Activated effector memory CD4-positive, alpha-beta T cell treated with Interleukin-2 at 50 U/mL for 16 hours (primary cell): ENCODE measurements around the gene HCFC1R1.
"Not testable (repeated sequence)": the region's sequence is repeated elsewhere in the genome, so short reads cannot be mapped to it uniquely, and the experiment has no call there.

Experiments
- DNase-seq: peaks from one replicate; pipeline ENCODE4 v3.0.0-alpha.2; 2020

Gene HCFC1R1

DNA sequence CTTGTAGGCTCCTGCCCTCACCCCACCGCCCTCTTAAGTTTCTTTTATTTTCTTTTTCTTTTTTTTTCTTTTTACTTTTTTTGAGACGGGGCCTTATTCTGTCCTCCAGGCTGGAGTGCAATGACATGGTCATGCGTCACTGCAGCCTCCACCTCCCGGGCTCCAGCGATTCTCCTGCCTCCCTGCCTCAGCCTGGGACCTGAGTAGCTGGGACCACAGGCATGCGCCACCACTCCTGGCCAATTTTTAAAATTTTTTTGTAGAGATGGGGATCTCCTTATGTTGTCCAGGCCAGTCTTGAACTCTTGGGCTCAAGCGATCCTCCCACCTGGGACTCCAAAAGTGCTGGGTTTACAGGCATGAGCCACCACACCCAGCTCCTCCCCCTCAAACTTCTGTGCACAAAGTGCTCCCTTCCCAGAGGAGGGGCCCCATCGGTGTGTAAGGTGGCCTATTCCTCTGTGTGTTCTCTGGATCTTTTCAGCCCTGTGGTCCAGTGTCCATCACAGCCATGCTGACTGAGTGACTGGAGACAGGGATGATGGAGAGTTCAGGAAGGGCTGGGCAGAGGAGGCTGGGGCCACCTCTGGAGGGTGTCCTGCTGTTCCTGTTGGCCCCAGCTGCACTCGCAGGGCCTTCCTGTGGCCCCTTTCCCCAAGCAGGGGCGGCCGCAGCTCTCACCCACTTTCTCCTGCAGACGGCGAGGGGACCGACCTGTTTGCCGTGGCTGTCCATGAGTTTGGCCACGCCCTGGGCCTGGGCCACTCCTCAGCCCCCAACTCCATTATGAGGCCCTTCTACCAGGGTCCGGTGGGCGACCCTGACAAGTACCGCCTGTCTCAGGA, 32.8 kb upstream of the HCFC1R1 start:
- DNase-seq: no peak

DNA sequence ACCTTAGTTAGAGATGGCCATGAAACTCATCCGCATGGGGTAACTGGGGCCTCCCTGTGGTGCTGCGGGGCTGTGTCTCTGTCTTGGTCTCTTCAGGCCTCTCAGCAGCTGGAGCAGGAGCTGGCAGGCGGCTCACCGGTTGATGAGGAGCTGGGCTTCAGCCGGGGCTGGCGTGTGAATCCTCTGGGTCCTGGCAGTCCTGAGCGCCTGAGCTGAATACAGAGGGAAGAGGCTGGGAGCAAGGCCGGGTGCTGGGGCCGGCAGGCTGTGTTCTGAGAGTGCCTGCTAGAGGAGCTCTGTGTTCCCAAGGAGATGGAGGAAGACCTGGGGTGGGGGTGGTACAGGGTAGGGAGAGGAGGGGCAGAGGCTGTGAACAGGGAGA, 32.0 kb upstream of the HCFC1R1 start:
- not testable (repeated sequence) for DNase-seq

DNA sequence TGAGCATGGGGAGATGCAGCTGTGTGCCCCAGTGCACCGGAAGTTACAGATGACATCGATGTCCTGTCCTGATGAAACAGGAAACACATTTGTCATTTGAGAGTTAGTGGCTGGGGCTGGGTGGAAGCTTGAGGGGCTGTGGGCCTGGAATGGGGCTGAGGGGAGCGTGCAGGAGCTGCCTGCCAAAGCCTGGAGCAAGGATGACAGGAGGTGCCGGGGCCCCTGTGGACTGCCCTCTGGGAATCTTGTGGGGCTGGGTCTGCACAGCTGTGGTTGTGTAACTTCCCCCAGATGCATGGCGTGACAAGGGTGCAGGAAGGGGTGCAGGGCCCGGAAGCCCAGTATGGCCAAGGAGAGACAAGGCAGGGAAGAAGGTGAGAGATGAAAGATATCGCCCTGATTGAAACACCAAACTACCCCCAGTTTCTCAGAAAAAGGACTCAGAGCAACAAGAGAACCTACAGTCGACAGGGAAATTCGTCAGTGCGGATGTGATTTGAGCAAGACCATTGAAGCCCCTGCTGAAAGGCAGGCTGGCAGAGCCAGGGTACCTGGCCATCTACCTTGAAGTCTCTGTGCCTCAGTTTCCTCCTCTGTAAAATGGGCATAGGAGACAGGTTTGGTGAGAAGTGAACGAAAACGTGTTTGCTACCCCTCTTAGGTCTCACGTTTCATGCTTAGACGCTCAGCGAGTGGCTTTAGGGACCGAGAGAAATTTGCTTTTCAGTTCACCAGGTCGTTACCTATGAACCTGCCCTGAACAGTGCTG, 31.4 kb upstream of the HCFC1R1 start:
- no peak for DNase-seq

DNA sequence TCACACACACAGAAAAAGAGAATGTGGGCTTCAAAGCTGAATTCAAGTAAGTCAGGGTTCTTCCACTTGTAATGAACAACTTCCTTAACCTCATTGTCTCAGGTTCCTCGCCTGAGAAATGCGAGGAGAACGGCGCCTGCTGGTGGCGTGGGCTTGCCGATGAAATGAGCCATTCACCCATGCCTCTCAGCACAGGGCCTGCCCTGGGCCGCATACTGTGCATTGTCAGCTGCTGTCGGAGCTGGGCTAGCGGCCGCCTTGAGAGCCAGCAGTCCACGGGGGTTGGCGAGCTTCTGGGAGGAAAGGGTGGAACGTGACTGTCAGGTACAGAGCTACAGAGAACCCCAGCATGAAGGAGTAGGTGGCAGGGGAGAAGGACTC, 29.6 kb upstream of the HCFC1R1 start:
- DNase-seq: not testable (repeated sequence)

DNA sequence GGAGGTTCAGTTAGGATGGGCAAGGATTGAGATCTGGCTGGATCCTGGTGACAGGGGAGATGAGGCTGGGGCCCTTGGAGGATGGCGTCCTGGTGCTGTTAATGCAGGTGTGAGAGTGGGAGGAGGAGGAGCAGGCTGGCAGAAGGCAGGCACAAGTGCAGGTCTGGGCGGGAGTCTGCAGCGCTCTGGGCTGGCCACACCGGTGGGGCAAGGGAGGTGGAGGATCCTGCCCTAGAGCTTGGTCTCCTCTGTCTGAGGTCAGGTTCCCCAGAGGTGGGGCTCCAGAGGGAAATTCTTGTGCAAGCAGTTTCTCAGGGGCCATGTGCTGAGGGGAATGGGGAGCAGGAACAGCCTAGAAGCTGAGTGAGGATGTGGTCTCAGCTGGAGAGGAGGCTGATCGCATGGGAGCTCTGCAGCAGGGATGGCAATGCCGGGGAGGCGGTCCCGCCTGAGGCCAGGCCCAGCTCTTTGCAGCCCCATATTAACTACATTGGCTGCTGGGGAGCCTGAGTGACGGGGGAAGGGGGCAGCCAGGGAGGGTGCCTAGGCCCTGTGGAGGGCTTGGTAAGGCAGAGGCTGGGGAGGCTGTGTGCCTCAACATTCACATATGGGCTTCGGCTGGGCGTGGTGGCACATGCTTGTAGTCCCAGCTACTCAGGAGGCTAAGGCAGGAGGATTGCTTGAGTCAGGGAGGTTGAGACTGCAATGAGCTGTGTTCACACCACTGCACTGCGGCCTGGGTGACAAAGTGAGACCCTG, 29.0 kb upstream of the HCFC1R1 start:
- DNase-seq: not testable (repeated sequence)

DNA sequence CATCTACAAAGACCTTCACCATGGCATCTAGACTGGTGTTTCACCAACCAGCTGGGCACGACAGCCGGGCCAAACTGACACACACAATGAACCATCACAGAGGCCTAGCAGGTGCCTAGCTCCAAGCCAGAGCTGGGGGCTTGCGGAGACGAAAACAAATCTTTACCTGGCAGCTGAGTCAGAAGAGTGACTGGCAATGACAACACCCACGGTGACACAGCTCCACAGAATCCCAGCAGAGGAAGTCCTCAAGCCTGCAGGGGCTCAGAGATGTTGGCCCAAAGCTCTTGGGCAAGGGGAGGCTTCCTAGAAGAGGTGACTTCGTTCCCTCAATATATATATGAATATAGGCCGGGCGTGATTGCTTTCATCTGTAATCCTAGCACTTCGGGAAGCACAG, 27.8 kb upstream of the HCFC1R1 start:
- DNase-seq: no peak

DNA sequence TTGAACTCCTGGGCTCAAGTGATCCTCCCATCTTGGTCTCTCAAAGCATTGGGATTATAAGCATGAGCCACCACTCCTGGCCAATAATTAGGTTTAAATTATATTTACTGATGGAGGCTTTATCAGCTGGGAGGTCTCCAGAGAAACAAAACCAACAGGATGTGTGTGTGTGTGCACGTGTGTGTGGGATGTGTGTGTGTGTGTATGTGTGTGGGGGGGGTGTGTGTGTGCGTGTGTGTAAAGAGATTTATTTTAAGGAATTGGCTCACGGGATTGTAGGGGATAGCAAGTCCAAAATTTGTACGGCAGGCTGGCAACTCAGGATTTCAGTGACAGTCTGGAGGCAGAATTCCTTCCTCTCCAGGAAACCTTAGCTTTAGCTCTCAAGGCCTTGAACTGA, 27.3 kb upstream of the HCFC1R1 start:
- DNase-seq: no peak

DNA sequence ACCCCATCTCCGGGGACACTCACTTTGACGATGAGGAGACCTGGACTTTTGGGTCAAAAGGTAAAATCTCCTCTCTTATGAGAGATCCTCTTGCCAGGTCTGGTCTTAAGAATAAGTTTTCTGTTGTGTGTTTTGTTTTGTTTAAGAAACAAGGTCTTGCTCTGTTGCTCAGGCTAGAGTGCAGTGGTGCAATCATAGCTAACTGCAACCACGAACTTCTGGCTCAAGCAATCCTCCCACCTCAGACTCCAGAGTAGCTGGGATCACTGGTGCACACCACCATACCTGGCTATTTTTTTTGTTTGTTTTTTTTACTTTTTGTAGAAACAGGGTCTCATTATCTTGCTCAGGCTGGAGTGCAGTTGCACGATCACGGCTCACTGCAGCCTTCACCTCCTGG, 26.7 kb upstream of the HCFC1R1 start:
- no peak for DNase-seq

DNA sequence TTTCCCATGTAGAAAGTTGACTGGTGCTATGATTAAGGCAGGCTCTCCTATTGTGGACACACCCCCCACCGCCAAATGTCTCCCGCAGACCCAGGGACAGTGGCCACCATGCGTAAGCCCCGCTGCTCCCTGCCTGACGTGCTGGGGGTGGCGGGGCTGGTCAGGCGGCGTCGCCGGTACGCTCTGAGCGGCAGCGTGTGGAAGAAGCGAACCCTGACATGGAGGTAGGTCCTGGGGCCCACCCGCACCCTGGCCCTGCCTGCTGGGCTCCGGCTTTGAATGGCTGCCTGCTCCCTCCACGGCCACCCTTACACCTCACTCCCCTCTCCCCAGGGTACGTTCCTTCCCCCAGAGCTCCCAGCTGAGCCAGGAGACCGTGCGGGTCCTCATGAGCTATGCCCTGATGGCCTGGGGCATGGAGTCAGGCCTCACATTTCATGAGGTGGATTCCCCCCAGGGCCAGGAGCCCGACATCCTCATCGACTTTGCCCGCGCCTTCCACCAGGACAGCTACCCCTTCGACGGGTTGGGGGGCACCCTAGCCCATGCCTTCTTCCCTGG, 26.3 kb upstream of the HCFC1R1 start:
- DNase-seq: no peak

DNA sequence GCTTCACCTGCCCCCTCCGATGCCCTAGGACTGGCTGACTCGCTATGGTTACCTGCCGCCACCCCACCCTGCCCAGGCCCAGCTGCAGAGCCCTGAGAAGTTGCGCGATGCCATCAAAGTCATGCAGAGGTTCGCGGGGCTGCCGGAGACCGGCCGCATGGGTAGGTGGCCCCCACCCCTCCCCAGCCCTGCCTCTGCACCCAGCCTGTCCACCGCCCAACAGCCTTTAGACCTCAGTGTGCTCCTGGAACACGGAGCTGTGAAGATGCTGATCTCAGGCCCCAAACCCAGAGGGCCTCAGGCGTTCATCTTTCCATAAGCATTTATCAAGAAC, 23.6 kb upstream of the HCFC1R1 start:
- no peak for DNase-seq

DNA sequence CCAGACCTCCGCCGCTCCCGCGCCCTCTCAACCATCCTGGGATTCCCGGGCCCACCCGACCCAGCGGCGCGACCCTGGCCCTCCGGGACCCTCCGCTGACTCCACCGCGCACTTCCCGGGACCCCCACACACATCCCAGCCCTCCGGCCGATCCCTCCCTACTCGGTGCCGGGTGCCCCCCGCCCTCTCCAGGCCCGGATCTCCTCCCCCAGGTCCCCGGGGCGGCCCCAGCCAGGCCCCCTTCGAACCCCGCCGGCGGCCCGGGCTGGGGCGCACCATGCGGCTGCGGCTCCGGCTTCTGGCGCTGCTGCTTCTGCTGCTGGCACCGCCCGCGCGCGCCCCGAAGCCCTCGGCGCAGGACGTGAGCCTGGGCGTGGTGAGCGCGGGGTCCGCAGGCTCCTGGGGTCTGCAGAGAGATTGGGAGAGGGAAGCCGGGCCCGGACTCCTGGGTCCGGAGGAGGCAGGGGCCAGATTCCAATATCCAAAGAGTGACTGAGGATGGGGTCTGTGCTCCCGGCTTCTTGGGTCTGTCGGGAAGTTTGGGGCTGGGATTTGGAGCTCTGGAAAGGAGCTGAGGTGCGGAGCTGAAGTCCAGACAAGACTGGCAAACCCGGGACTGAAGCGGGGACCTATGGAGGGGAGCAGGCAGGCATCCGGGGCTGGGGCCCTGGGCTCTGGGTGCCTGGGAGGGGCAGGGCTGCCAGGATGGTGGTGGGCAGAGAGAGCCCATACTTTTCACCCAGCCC, 23.1 kb upstream of the HCFC1R1 start:
- DNase-seq: no peak

DNA sequence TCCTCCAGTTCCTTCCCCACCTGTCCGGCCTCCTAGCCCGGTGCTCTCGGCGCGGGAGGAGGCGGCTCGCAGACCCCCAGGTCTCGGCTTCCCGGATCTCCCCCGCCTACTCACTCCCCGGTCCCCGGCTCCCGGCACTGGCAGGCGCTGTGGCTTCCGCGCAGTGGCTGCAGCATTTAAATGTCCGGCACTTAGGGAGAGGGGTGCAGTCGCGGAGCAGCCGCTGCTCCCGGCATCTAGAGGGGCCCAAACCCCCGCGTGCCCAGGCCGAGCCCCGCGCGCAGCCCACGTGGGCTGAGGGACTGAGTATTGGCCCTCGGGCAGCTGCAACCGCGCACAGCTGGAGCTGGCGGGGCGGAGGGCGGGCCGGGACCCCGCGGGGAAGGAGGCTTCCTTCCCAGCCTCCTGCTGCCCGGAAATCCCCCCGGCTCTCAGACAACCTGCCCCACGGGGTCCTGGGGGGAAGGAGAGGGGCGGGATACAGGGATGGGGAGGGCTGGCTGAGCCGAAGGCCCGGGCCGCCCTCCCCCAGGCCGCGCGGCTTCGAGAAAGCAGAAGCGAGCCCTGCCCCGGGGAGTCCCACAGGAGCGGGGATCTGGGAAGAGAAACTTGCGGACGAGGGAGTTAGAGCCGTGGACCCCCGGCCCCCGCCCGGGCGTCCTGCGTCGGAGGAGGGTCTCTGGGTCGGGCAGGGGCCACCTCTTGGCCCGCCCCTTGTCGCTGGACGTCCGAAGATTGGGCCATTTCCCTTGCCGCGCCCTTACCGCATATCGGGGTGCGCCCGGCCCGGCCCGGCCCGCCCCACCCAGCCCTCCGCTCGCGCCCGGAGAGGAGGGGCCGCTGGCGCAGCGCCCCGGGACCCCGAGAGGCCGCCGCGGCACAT, 22.3 kb upstream of the HCFC1R1 start, which contains the start of gene MMP25:
MMP25 (plus strand) TSS at position 804 of the 883 bp plus-strand sequence. CDS start 357 bp downstream, outside the sequence.
- DNase-seq: no peak

DNA sequence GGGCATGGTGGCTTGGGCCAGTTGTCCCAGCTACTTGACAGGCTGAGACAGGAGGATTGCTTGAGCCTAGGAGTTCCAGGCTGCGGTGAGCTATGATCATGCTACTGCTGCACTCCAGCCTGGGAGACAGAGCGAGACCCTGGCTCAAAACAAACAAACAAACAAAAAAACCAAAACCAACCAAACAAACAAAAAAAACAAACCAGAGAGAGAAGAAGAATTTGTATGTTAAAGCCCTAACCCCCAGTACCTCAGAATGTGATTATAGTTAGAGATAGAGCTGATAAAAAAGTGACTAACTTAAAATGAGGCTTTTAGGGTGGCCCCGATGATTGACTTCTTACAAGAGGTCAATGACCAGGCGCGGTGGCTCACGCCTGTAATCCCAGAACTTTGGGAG, 21.0 kb upstream of the HCFC1R1 start:
- DNase-seq: no peak

DNA sequence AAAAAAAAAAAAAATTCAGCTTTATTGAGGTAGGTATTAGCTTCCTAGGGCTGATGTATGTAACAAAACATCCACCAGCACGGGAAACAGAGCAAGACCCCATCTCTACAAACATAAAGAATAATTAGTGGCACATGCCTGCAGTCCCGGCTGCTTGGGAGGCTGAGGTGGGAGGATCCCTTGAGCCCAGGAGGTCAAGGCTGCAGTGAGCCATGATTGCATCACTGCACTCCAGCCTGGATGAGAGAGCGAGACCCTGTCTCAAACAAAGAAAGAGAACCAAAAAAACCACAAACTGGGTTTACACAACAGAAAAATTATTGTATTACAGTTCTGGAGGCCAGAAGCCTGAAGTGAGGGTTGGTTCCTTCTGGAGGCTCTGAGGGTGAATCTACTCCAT, 18.6 kb upstream of the HCFC1R1 start:
- no peak for DNase-seq

DNA sequence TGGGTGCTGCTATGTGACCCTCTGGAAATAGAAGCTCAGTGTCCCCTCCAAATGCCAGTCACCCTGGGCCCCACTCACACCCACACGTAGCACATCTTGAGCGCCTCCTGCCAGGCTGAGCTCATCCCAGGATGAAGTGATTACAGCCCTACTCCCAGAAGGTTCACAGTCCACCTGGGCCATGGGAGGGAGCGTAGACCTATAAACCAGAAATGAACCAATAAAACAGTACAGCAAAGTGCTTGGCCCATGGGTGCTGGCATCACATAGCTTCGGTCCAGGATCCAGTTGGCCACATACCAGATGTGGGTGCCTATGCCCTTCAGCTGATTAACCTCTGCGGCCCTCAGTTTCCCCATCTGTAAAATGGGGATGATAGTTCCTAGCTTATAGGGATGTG, 15.2 kb upstream of the HCFC1R1 start:
- no peak for DNase-seq

DNA sequence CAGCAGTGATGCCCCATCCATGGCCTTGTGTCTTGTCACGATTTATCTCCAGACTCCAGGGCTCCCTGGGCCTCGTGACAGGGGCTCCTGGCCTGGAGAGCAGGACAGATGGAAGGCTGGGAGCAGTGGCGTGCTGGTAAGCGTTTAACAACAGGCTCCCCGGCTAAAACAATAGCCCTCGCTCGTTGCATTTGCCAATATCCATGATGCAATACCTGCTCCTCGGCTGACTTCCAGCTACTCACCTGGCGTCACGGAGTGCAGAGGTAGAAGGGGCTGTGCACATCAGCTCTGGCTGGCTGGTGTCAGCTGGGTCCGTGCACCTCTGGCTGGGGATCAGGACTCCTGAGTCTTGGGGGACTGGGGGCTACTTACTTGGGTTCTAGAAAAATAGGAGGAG, 14.5 kb upstream of the HCFC1R1 start:
- DNase-seq: no peak

DNA sequence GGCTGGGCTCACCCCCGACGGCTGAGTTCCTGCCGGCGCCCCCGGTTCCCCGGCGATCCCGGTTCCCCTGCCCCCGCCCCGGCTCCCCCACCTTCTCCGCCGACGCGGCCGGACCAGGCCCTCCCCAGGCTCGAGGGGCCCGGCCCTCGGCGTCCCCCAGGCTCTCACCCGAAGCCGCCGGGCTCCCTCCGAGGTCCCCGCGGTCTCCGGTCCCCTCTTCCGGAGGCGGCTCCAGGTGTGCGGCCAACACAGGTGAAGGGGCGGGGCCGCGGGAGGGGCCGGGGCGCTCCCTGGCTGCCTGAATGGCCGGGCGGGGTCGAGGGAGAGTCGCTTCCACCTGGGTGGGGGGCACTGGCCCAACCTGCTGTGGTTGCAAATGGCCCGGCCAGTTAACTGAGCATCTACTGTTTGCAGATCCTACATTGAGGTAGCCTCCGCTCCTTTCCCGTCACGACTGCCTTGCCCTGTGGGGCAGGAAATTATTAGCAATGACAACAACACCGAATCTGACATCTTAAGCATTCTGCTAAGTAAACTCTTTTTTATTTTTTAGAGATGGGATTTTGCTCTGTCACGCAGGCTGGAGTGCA, 13.1 kb upstream of the HCFC1R1 start, which contains the start of gene BICDL2:
BICDL2 (minus strand) TSS at position 219 of the 590 bp plus-strand sequence. CDS start 1,448 bp downstream, outside the sequence.
- DNase-seq: no peak

DNA sequence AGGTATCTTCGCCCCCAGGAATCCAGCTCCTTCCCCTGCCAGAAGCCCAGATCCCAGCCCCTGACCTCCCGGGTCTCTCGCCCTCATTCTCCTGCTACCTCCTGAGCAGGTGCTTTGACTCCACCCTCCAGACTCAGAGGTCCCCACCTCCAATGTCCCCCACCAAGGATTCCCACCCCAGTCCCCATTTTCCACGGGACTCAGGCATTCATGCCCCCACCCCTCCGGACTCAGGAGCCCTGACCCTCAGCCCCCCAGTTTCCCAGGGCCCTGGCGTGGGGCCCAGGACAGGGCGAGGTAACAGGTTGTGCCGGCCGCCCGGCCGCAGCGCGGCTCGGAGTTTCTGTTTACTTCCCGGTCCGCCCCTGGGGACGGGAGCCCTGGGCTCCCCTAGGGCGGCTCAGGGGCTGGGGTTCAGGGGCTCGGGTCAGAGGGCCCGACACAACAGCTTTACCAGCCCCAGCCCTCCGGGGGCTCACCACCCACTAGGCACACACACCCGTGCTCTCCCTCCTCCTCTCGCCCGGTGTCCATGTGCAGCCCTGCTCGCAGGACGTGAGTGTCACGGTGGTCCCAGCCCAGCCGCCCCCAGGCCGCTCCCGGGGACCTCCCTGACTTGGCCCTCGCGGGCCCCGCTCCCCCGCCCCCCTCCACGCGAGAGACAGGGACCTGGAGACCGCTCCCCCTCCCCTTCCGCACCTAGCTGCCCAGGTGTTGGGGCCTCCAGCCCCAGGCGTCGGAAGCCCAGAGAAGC, 12.4 kb upstream of the HCFC1R1 start:
- DNase-seq: no peak

DNA sequence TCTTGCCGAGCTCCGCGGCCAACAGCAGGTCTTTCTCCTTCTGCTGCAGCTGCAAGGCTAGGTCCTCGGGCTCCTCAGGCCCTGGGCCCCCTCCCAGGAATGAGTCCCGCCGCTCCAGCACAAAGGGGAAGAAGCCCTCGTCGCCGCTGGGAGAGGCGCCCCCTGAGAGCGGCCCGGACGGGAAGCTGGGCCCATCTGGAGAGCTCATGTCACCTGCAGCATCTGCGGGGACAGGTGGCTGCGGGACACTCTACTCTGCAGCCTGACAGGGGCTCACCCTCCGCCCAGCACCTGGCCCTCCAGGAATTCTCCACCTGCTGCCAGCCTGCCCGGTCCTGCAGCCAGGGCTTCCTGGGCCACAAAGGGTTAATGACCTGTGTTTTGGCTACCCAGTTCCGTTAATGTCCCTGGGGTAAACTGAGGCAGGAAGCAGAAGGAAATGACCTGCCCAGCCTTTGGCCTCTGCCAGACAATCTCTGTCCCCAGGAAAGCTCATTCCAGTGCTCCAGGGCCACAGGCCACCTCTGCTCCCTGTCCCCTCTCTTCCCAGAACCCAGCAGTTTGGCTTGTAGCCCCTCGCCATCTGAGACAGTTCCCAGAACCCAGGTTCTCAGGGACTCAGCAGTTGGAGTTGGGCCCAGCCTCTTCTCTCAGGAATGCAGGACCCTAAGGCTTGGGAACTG, 11.7 kb upstream of the HCFC1R1 start:
- no peak for DNase-seq

DNA sequence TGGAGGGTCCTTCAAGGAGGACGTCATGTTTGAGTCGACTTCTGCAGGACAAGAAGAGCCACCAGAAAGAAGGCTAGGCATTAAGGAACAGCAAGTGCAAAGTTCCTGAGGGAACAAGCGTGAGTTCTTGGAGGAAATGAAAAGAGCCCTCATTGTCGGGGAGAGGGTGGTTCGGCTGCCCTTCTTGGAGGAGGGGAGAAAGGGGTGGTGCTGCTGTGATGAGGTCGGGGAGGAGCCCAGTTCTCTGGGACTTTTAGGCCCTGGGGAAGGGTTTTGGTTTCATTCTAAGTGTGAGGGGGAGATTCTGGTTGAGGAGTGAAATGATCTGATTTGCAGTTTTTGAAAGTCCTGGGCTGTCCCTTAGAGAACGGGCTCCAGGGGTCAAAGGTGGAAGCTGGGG, 8.9 kb upstream of the HCFC1R1 start:
- DNase-seq: no peak
